ENCODE data around the gene GMPR2.

DNA sequence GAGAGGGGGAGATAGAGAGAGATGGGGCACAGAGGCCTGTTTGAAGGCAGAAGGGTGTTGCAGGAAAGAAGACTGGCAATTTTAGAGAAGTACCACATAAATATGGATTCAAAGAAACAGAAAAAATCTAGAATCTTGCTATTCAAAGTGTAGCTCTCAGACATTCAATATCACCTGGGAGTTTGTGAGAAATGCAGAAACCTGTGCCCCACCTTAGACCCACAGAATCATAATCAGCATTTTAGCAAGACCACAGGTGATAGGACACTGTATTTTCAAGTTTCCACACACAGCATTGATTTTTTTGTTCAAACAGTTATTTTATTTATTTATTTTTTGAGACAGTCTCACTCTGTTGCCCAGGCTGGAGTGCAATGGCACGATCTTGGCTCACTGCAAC, 3.8 kb upstream of the GMPR2 start:
- TF ChIP-seq, protein P1, sequence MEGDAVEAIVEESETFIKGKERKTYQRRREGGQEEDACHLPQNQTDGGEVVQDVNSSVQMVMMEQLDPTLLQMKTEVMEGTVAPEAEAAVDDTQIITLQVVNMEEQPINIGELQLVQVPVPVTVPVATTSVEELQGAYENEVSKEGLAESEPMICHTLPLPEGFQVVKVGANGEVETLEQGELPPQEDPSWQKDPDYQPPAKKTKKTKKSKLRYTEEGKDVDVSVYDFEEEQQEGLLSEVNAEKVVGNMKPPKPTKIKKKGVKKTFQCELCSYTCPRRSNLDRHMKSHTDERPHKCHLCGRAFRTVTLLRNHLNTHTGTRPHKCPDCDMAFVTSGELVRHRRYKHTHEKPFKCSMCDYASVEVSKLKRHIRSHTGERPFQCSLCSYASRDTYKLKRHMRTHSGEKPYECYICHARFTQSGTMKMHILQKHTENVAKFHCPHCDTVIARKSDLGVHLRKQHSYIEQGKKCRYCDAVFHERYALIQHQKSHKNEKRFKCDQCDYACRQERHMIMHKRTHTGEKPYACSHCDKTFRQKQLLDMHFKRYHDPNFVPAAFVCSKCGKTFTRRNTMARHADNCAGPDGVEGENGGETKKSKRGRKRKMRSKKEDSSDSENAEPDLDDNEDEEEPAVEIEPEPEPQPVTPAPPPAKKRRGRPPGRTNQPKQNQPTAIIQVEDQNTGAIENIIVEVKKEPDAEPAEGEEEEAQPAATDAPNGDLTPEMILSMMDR (conservative IDR thresholded peaks at IDR 0.05; ENCODE audit: low read depth, low read length), result no peak
- TF ChIP-seq EZH2phosphoT487 (IDR thresholded peaks at IDR 0.05; ENCODE audit: borderline replicate concordance, low read length), result no peak
